GM04504 (cell line): ENCODE measurements around the gene GIGYF1.
A peak's percentile ranks its signal among the peaks of the same experiment; 100 is the strongest.
"Not testable (repeated sequence)": the region's sequence is repeated elsewhere in the genome, so short reads cannot be mapped to it uniquely, and the experiment has no call there.

Source experiments
- DNase-seq: peaks from one replicate; pipeline ENCODE4 v3.0.0-alpha.2; 2012; ENCODE audit warnings: low read depth

Gene GIGYF1

GRCh38 chr7:100706672-100707311 lies 12.7 kb upstream of the GIGYF1 start:
- no peak for DNase-seq

- DNase-seq: peak; percentile 94
Measured at GRCh38 chr7:100705753-100706671, 12.0 kb upstream of the GIGYF1 start, which contains the start of gene POP7. Gene POP7, plus strand, starts transcription at chr7:100706121. Its CDS starts 710 bp downstream, at chr7:100706831.

- peak; percentile 38 for DNase-seq
Measured at GRCh38 chr7:100705320-100705752, 11.3 kb upstream of the GIGYF1 start.

GRCh38 chr7:100701089-100701488 lies 7.0 kb upstream of the GIGYF1 start:
- DNase-seq: not testable (repeated sequence)

- DNase-seq: no peak
Measured at GRCh38 chr7:100699018-100699417, 5.0 kb upstream of the GIGYF1 start.

GRCh38 chr7:100696123-100696521 lies 2.1 kb upstream of the GIGYF1 start:
- no peak for DNase-seq

- no peak for DNase-seq
Measured at GRCh38 chr7:100693312-100694097, 545 bp downstream of the GIGYF1 start.

- no peak for DNase-seq
Measured at GRCh38 chr7:100692578-100692961, 1.5 kb downstream of the GIGYF1 start.

- DNase-seq: no peak
Measured at GRCh38 chr7:100691676-100692577, 2.1 kb downstream of the GIGYF1 start.

GRCh38 chr7:100689230-100690135 lies 4.6 kb downstream of the GIGYF1 start:
- DNase-seq: no peak

GRCh38 chr7:100688326-100688860 lies 5.7 kb downstream of the GIGYF1 start:
- no peak for DNase-seq

- DNase-seq: no peak
Measured at GRCh38 chr7:100687751-100688300, 6.2 kb downstream of the GIGYF1 start.

- no peak for DNase-seq
Measured at GRCh38 chr7:100687261-100687660, 6.8 kb downstream of the GIGYF1 start.

- DNase-seq: no peak
Measured at GRCh38 chr7:100686822-100687211, 7.2 kb downstream of the GIGYF1 start.

- no peak for DNase-seq
Measured at GRCh38 chr7:100686201-100686821, 7.7 kb downstream of the GIGYF1 start.

GRCh38 chr7:100685631-100686145 lies 8.4 kb downstream of the GIGYF1 start:
- DNase-seq: no peak

- no peak for DNase-seq
Measured at GRCh38 chr7:100685049-100685605, 8.9 kb downstream of the GIGYF1 start.

- no peak for DNase-seq
Measured at GRCh38 chr7:100684534-100685042, 9.5 kb downstream of the GIGYF1 start.
